Epithelial cell of prostate (primary cell): Measurements from ENCODE around the gene NDUFB3.

Experiments used
- DNase-seq: peaks from one replicate; pipeline ENCODE4 v3.0.0-alpha.2; 2011; ENCODE audit warnings: low read depth, low spot score
- H3K27ac ChIP-seq: fragments of 450-650 bp; 2 replicates; pipeline ENCODE4 v1.5.1; 2017; ENCODE audit warnings: mild to moderate bottlenecking

The NDUFB3 gene

GRCh38 chr2:201127152-201127511, 55.3 kb downstream of the NDUFB3 start:
- peak overlapping the region; percentile 99 for H3K27ac ChIP-seq
- no peak for DNase-seq

DNA sequence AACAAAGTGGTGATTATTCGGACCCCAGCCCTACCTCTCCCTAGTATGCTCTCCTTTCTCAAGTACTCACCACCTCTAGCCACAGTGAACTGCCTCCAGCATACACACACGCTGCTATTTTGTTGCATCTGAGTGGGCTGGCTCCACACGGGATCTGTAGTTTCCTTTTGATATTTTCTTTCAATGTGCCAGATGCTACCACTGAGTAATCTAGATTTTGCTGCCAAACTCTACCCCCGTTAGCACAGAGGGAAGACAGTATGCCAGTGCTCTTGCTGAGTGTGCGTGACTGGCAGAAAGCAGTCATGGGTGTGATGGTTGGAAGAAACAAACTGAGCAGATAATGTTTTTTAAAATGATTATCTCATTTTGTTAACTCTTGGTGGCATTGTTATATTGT, 55.8 kb downstream of the NDUFB3 start:
- H3K27ac ChIP-seq = peak overlapping the region; percentile 99
- no peak for DNase-seq

GRCh38 chr2:201128033-201128432, 56.2 kb downstream of the NDUFB3 start:
- DNase-seq = no peak
- H3K27ac ChIP-seq = peak overlapping the region; percentile 99

DNA sequence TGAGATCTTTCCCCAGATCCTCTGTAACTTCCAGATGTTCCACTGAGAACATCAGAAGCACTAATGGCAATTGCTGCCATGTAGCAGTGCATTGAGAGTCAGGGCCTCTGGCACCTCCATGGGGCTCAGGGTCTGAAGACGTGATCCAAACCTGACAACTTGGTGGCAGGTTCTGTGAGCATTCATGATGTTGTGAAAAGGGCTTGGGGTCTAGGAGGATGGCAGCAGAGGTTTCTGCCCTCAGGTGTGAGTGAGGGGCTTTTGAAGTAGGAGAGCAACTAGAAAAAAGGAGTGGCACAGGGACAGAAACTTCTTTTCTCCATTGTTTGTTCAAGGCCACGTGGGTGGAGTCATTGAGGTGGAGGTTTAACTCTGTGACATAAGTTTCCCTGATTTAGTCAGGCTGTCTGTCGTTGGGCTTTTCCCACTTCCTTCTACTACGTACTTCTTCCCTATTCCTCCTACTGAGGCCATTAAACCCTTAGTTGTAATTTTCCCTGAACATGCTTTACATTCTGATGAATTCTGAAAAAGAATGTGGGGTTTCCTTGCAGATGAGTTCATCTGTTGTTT, 57.2 kb downstream of the NDUFB3 start:
- H3K27ac ChIP-seq = peak overlapping the region; percentile 99
- no peak for DNase-seq

DNA sequence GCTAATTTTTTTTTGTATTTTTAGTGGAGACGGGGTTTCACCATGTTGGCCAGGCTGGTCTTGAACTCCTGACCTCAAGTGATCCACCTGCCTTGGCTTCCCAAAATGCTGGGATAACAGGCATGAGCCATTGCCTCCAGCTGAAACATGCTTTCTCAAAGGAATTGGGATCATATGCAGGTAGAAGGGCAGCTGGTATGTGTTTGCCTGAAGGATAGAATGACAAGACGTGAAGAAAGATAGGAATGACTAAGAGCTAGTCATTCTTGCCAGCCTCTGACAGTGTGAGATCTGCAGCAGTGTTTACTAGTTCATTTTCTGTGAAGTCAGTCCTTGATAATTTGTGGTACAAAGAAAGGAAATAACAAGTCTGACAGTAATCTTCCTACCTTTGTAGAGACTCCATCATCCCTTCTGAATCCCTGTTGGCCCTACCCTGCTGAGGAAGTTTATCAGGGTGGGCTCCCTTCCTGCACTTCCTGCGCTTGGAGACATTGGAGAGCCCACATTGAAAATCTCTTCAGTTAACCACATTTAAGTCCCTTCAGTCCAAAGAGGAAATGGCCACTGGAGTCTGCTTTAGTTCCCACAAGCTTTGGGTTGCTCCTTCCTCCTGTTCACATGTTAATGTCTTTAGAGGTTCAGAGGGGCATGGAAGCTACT, 58.9 kb downstream of the NDUFB3 start:
- peak overlapping the region; percentile 99 for H3K27ac ChIP-seq
- peak; percentile 88 for DNase-seq

DNA sequence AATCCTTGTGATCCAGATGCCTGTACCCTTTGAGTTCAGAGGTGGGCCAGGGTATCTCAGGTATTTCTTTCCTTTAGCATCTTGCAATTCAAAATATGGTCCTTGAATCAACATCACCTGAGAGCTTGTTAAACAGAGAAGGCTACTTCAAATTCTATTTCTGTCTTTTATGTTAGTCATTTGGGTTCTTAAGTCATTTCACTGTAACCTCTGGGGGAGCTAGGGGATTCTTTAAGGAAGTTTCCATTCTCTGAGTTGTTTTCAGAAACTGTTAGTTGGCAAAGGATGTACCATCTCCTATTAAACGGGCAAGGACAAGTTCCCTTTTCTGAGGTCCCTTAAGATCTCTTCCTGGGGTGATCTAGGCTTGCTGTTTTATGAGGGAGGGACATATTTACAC, 60.7 kb downstream of the NDUFB3 start:
- peak overlapping the region; percentile 99 for H3K27ac ChIP-seq
- no peak for DNase-seq
